ENCODE measurements around the gene SLC25A21. TPM values are rescaled to one million over a fixed set of nuclear protein-coding genes. Genes with fewer than 3 reads are reported as not detected.

The SLC25A21 gene
- total and polyA plus RNA-seq, 8 donors = 0.37 to 0.92 (median 0.60) TPM

GRCh38 chr14:36672095-36672494, 500.3 kb downstream of the SLC25A21 start:
- H3K27me3 ChIP-seq = peaks cover 25 to 83% (median 36%) of the 10 kb centered on the region in 4 donors
- DNase-seq (no peak), ATAC-seq (no peak), FAIRE-seq (no peak)
- no peaks in the 10 kb centered on the region for H3K4me1 ChIP-seq
- H3K4me3 ChIP-seq = no peak overlapping the region
- H3K27ac ChIP-seq = no peak overlapping the region
- H3K9me3 ChIP-seq = no peaks in the 10 kb centered on the region
- WGBS, 2 donors = 56 to 61% methylated on average over 4 of the region's 4 CpGs
- no peak for TF ChIP-seq CTCF (IDR thresholded peaks at IDR 0.05)
- no peaks in the 10 kb centered on the region for H3K36me3 ChIP-seq
- intact Hi-C loops (cut with DNase I) = no loop called here

- Histone ChIP-seq H3K4me3 (no peak overlapping the region), H3K9me3 (no peaks in the 10 kb centered on the region), H3K4me1 (no peaks in the 10 kb centered on the region), H3K36me3 (no peaks in the 10 kb centered on the region), H3K27ac (no peak overlapping the region), H3K27me3 (peaks cover 25 to 88% (median 37%) of the 10 kb centered on the region in 4 donors)
- intact Hi-C loops (cut with DNase I) = no loop called here
- 33 to 54% methylated on average over 3 of the region's 3 CpGs for WGBS, 2 donors
- FAIRE-seq (no peak), DNase-seq (no peak), ATAC-seq (no peak)
- TF ChIP-seq CTCF (IDR thresholded peaks at IDR 0.05) = no peak
Measured at GRCh38 chr14:36671149-36671548, 501.3 kb downstream of the SLC25A21 start.

GRCh38 chr14:36667679-36668078, 504.7 kb downstream of the SLC25A21 start:
- ATAC-seq = no peak
- H3K4me1 ChIP-seq = peaks cover 6 to 9% (median 7%) of the 10 kb centered on the region in 3 donors
- DNase-seq = no peak
- no peaks in the 10 kb centered on the region for H3K36me3 ChIP-seq
- intact Hi-C loops (cut with DNase I) = no loop called here
- no peaks in the 10 kb centered on the region for H3K9me3 ChIP-seq
- peaks cover 25 to 80% (median 38%) of the 10 kb centered on the region in 4 donors for H3K27me3 ChIP-seq
- FAIRE-seq = no peak
- no peak overlapping the region for H3K27ac ChIP-seq
- no peak overlapping the region for H3K4me3 ChIP-seq
- 7 to 12% methylated on average over 4 of the region's 4 CpGs for WGBS, 2 donors
- no peak for TF ChIP-seq CTCF (IDR thresholded peaks at IDR 0.05)

GRCh38 chr14:36666416-36667206, 505.8 kb downstream of the SLC25A21 start:
- Histone ChIP-seq H3K27ac (no peak overlapping the region), H3K4me1 (peaks cover 7 to 10% (median 9%) of the 10 kb centered on the region in 3 donors), H3K27me3 (peaks cover 25 to 76% (median 34%) of the 10 kb centered on the region in 4 donors), H3K4me3 (peak overlapping the region in 1 of 4 donors; percentile 19), H3K36me3 (no peaks in the 10 kb centered on the region), H3K9me3 (no peaks in the 10 kb centered on the region)
- no peak for ATAC-seq
- WGBS, 2 donors = 6 to 7% methylated on average over 56 to 68 of the region's 68 CpGs
- peak in 1 of 6 donors; percentile 78 for DNase-seq
- TF ChIP-seq CTCF (IDR thresholded peaks at IDR 0.05) = no peak
- intact Hi-C loops (cut with DNase I) = no loop called here
- FAIRE-seq = no peak

- FAIRE-seq (no peak), DNase-seq (no peak), ATAC-seq (no peak)
- H3K9me3 ChIP-seq = no peaks in the 10 kb centered on the region
- H3K4me3 ChIP-seq = no peak overlapping the region
- H3K36me3 ChIP-seq = no peaks in the 10 kb centered on the region
- no peak overlapping the region for H3K27ac ChIP-seq
- H3K27me3 ChIP-seq = peaks cover 26 to 75% (median 30%) of the 10 kb centered on the region in 4 donors
- 18 to 26% methylated on average over 17 to 18 of the region's 18 CpGs for WGBS, 2 donors
- intact Hi-C loops (cut with DNase I) = no loop called here
- no peak for TF ChIP-seq CTCF (IDR thresholded peaks at IDR 0.05)
- H3K4me1 ChIP-seq = peaks cover 7 to 14% (median 9%) of the 10 kb centered on the region in 3 donors
Measured at GRCh38 chr14:36665887-36666415, 506.5 kb downstream of the SLC25A21 start.

All from pancreas (tissue), 10 donors.